ENCODE data around the gene RAI2.
"Not testable (repeated sequence)": the region's sequence is repeated elsewhere in the genome, so short reads cannot be mapped to it uniquely, and the experiment has no call there.

The RAI2 gene

GRCh38 chrX:17828171-17828570, 32.9 kb downstream of the RAI2 start:
- no peak for DNase-seq

GRCh38 chrX:17826609-17827496, 34.2 kb downstream of the RAI2 start:
- no peak for DNase-seq

GRCh38 chrX:17824980-17825379, 36.1 kb downstream of the RAI2 start:
- no peak for DNase-seq

GRCh38 chrX:17822351-17822750, 38.7 kb downstream of the RAI2 start:
- DNase-seq = no peak

GRCh38 chrX:17820100-17820499, 41.0 kb downstream of the RAI2 start:
- no peak for DNase-seq

- DNase-seq = no peak
Measured at GRCh38 chrX:17818726-17819125, 42.4 kb downstream of the RAI2 start.

- DNase-seq = no peak
Measured at GRCh38 chrX:17817251-17817650, 43.8 kb downstream of the RAI2 start.

GRCh38 chrX:17814557-17814956, 46.5 kb downstream of the RAI2 start:
- DNase-seq = no peak

GRCh38 chrX:17814059-17814458, 47.0 kb downstream of the RAI2 start:
- DNase-seq = no peak

GRCh38 chrX:17813277-17813676, 47.8 kb downstream of the RAI2 start:
- DNase-seq = no peak

- no peak for DNase-seq
Measured at GRCh38 chrX:17812763-17813162, 48.3 kb downstream of the RAI2 start.

- no peak for DNase-seq
Measured at GRCh38 chrX:17809984-17810383, 51.1 kb downstream of the RAI2 start.

GRCh38 chrX:17809273-17809672, 51.8 kb downstream of the RAI2 start:
- DNase-seq = no peak

GRCh38 chrX:17805120-17805519, 56.0 kb downstream of the RAI2 start:
- DNase-seq = no peak

GRCh38 chrX:17803449-17803848, 57.6 kb downstream of the RAI2 start:
- no peak for DNase-seq

- no peak for DNase-seq
Measured at GRCh38 chrX:17802756-17803155, 58.3 kb downstream of the RAI2 start.

- no peak for DNase-seq
Measured at GRCh38 chrX:17801431-17801830, 59.7 kb downstream of the RAI2 start.

- DNase-seq = no peak
Measured at GRCh38 chrX:17798921-17799320, 62.2 kb downstream of the RAI2 start.

- no peak for DNase-seq
Measured at GRCh38 chrX:17792826-17793225, 68.3 kb downstream of the RAI2 start.

- DNase-seq = no peak
Measured at GRCh38 chrX:17788956-17789562, 72.0 kb downstream of the RAI2 start.

- peak; percentile 51 for DNase-seq
Measured at GRCh38 chrX:17788439-17788838, 72.7 kb downstream of the RAI2 start.

GRCh38 chrX:17787557-17787956, 73.5 kb downstream of the RAI2 start:
- no peak for DNase-seq

GRCh38 chrX:17786554-17787347, 74.3 kb downstream of the RAI2 start:
- DNase-seq = not testable (repeated sequence)

GRCh38 chrX:17779434-17779833, 81.7 kb downstream of the RAI2 start:
- DNase-seq = no peak

Data from stimulated activated CD8-positive, alpha-beta memory T cell treated with anti-CD3 and anti-CD28 coated beads, Interleukin-4, amount 100 ng/mL, for 48 hours (primary cell).